HCT116 (cell line): ENCODE results near the gene ADGRG7. TPM values are rescaled to one million over a fixed set of nuclear protein-coding genes. Genes with fewer than 3 reads are reported as not detected.

Source experiments
- ATAC-seq: fragments of 200-7000 bp; cut with Tn5 transposase; 2 replicates; pipeline ENCODE4 v1.9.1; 2020; ENCODE audit warnings: mild to moderate bottlenecking, moderate library complexity
- Bru-seq: library from RNA; stranded (reverse); fragments of 400-500 nt; gene quantifications from one replicate; lab custom pipeline; 2021; lab: Mats Ljungman, UMichigan
- BruChase-seq, 2 experiments: library from RNA; stranded (reverse); fragments of 400-500 nt; gene quantifications; one replicate each; lab custom pipeline; 2021; lab: Mats Ljungman, UMichigan
- BruUV-seq: library from RNA; stranded (reverse); fragments of 400-500 nt; replicated peaks from 2 replicates; lab custom pipeline; 2021; lab: Mats Ljungman, UMichigan
- CTCF ChIA-PET: fragments of 300-600 bp; sonication (Branson Sonifier 250); formaldehyde crosslinking; loops from one replicate; lab custom pipeline; 2021; ENCODE audit warnings: antibody characterized with exemption; lab: Charles Lee
- POLR2A ChIA-PET: fragments of 300-600, 350-600 bp; sonication (Branson Sonifier 250); formaldehyde crosslinking; loops from one replicate; lab custom pipeline; 2021; ENCODE audit warnings: antibody characterized with exemption; lab: Charles Lee
- RAD21 ChIA-PET, 2 experiments: fragments of 300-600 bp; sonication (Branson Sonifier 250); formaldehyde crosslinking; loops; one replicate each; lab custom pipeline; 2023; ENCODE audit warnings: low total read pairs in 2 of 2; ENCODE audit not compliant: uncharacterized antibody in 2 of 2, unreplicated experiment in 2 of 2, low non-redundant PET in 1 of 2; lab: Charles Lee
- DNase-seq: peaks from one replicate; pipeline ENCODE4 v3.0.0-alpha.2; 2010; ENCODE audit warnings: low read depth, low spot score
- H2AFZ ChIP-seq: fragments of 200-600 bp; shearing (Covaris generic), sonication (generic); 2 replicates; pipeline ENCODE4 v1.6.1; 2017; ENCODE audit warnings: low read depth, mixed run types, mixed read lengths, antibody characterized with exemption, low read length; ENCODE audit not compliant: poor library complexity, severe bottlenecking
- H3K27ac ChIP-seq: 2 replicates; pipeline ENCODE4 v1.5.1; 2012; ENCODE audit warnings: low read depth, low read length
- H3K27me3 ChIP-seq: fragments of 200-600 bp; sonication (generic); 2 replicates; pipeline ENCODE4 v1.6.1; 2016; ENCODE audit warnings: mixed run types, low read length, mixed read lengths; ENCODE audit not compliant: insufficient read depth
- H3K36me3 ChIP-seq, 2 experiments: fragments of 200-500 bp in 1 of 2; fragments of 200-600 bp in 1 of 2; sonication (Bioruptor generic) in 1 of 2; sonication (generic) in 1 of 2; 2 replicates each; pipeline versions ENCODE4 v1.5.1 to v1.6.1; 2014 to 2016; ENCODE audit warnings: low read length in 2 of 2, inconsistent platforms in 1 of 2, mixed read lengths in 1 of 2, mixed run types in 1 of 2; ENCODE audit not compliant: insufficient read depth in 2 of 2, control insufficient read depth in 1 of 2
- H3K4me1 ChIP-seq, 2 experiments: fragments of 200-600 bp in 1 of 2; sonication (generic) in 1 of 2; 2 replicates each; pipeline versions ENCODE4 v1.5.1 to v1.6.1; 2012 to 2017; ENCODE audit warnings: low read length in 2 of 2, inconsistent platforms in 1 of 2, mild to moderate bottlenecking in 1 of 2, mixed read lengths in 1 of 2, mixed run types in 1 of 2, moderate library complexity in 1 of 2; ENCODE audit not compliant: insufficient read depth in 2 of 2, control insufficient read depth in 1 of 2
- H3K4me2 ChIP-seq: fragments of 200-600 bp; sonication (generic); 2 replicates; pipeline ENCODE4 v1.6.1; 2017; ENCODE audit warnings: mixed run types, low read length, mixed read lengths
- H3K4me3 ChIP-seq, 2 experiments: fragments of 200-600 bp in 1 of 2; sonication (generic) in 1 of 2; replicated peaks in 1 of 2; 2 replicates each; pipeline ENCODE4 v1.5.1; 2011 to 2016; ENCODE audit warnings: low read length in 2 of 2, control low read depth in 1 of 2, low read depth in 1 of 2, mild to moderate bottlenecking in 1 of 2, mixed read lengths in 1 of 2, mixed run types in 1 of 2
- H3K79me2 ChIP-seq: fragments of 200-600 bp; sonication (generic); 2 replicates; pipeline ENCODE4 v1.6.1; 2017; ENCODE audit warnings: mild to moderate bottlenecking, mixed run types, low read length, moderate library complexity, mixed read lengths; ENCODE audit not compliant: insufficient read depth
- H3K9ac ChIP-seq: fragments of 200-600 bp; sonication (generic); 2 replicates; pipeline ENCODE4 v1.6.1; 2016; ENCODE audit warnings: low read length, mixed read lengths
- H3K9me2 ChIP-seq: fragments of 200-600 bp; sonication (generic), shearing (Covaris generic); 2 replicates; pipeline ENCODE4 v1.6.1; 2017; ENCODE audit warnings: mixed run types, mild to moderate bottlenecking, moderate library complexity; ENCODE audit not compliant: insufficient read depth
- H3K9me3 ChIP-seq, 2 experiments: fragments of 200-500 bp in 1 of 2; fragments of 200-600 bp in 1 of 2; sonication (Bioruptor generic) in 1 of 2; sonication (generic) in 1 of 2; 2 replicates each; pipeline ENCODE4 v1.6.1; 2014 to 2017; ENCODE audit warnings: low read length in 2 of 2, mixed read lengths in 2 of 2, inconsistent platforms in 1 of 2, low read depth in 1 of 2, mild to moderate bottlenecking in 1 of 2, mixed run types in 1 of 2, moderate library complexity in 1 of 2; ENCODE audit not compliant: control insufficient read depth in 1 of 2, insufficient read depth in 1 of 2
- H4K20me1 ChIP-seq: fragments of 200-600 bp; sonication (generic), shearing (Covaris generic); 2 replicates; pipeline ENCODE4 v1.6.1; 2017; ENCODE audit warnings: mixed run types, mild to moderate bottlenecking, moderate library complexity; ENCODE audit not compliant: insufficient read depth
- ATF3 ChIP-seq: IDR thresholded peaks from 2 replicates; pipeline ENCODE4 v1.6.1; 2012
- CBX3 ChIP-seq: IDR thresholded peaks from 2 replicates; pipeline ENCODE4 v1.6.1; 2012; ENCODE audit warnings: low read depth
- CEBPB ChIP-seq: IDR thresholded peaks from 2 replicates; pipeline ENCODE4 v1.6.1; 2012; ENCODE audit warnings: low read depth
- EGR1 ChIP-seq: IDR thresholded peaks from 2 replicates; pipeline ENCODE4 v1.6.1; 2012; ENCODE audit warnings: low read depth
- ELF1 ChIP-seq: IDR thresholded peaks from 2 replicates; pipeline ENCODE4 v1.6.1; 2012; ENCODE audit warnings: low read depth, borderline replicate concordance
- EZH2 ChIP-seq: fragments of 200-600 bp; sonication (generic); IDR thresholded peaks from 2 replicates; pipeline ENCODE4 v1.6.1; 2017; ENCODE audit warnings: antibody characterized with exemption, mixed run types
- FOSL1 ChIP-seq: IDR thresholded peaks from 2 replicates; pipeline ENCODE4 v1.6.1; 2012; ENCODE audit warnings: low read depth
- JUND ChIP-seq: IDR thresholded peaks from 2 replicates; pipeline ENCODE4 v1.6.1; 2012
- POLR2A ChIP-seq: IDR thresholded peaks from 2 replicates; pipeline ENCODE4 v1.7.0; 2011; ENCODE audit warnings: borderline replicate concordance; ENCODE audit not compliant: insufficient read depth, insufficient read length; ENCODE audit errors: extremely low read depth
- POLR2AphosphoS5 ChIP-seq: IDR thresholded peaks from 2 replicates; pipeline ENCODE4 v1.6.1; 2011; ENCODE audit warnings: mild to moderate bottlenecking, low read depth, low read length, moderate library complexity
- RAD21 ChIP-seq: IDR thresholded peaks from 2 replicates; pipeline ENCODE4 v1.6.1; 2012; ENCODE audit warnings: low read depth, mild to moderate bottlenecking
- REST ChIP-seq: IDR thresholded peaks from 2 replicates; pipeline ENCODE4 v1.6.1; 2012; ENCODE audit warnings: low read depth
- SIN3A ChIP-seq: IDR thresholded peaks from 2 replicates; pipeline ENCODE4 v1.6.1; 2012; ENCODE audit warnings: low read depth
- SP1 ChIP-seq: IDR thresholded peaks from 2 replicates; pipeline ENCODE4 v1.6.1; 2012; ENCODE audit warnings: low read depth
- SRF ChIP-seq: IDR thresholded peaks from 2 replicates; pipeline ENCODE4 v1.6.1; 2012; ENCODE audit warnings: low read depth
- TCF7L2 ChIP-seq: IDR thresholded peaks from 2 replicates; pipeline ENCODE4 v1.7.0; 2011; ENCODE audit warnings: borderline replicate concordance, inconsistent platforms; ENCODE audit not compliant: insufficient read depth, insufficient read length; ENCODE audit errors: extremely low read depth
- YY1 ChIP-seq: IDR thresholded peaks from 2 replicates; pipeline ENCODE4 v1.6.1; 2011; ENCODE audit warnings: low read length, low read depth, moderate library complexity, mild to moderate bottlenecking; ENCODE audit not compliant: insufficient replicate concordance; ENCODE audit errors: extremely low read depth
- intact Hi-C: fragments of 100-400 bp; cut with micrococcal nuclease; formaldehyde crosslinking; loops from 2 replicates; pipeline ENCODE4 v1.10.0; 2022
- long read RNA-seq: library from polyadenylated mRNA; unstranded; transcript quantifications from one replicate; pipeline ENCODE4 v2.0.0, GENCODE V29; 2021; ENCODE audit not compliant: unreplicated experiment
- polyA plus RNA-seq: library from polyadenylated mRNA; unstranded; fragments of >200 nt; gene quantifications from 2 replicates; pipeline ENCODE4 v1.2.1, GENCODE V29; 2012; ENCODE audit warnings: missing spikeins
- total RNA-seq: library from RNA; stranded (reverse); gene quantifications from one replicate; pipeline ENCODE4 v1.2.1, GENCODE V29; 2021; ENCODE audit not compliant: unreplicated experiment
- TF ChIP-seq, protein P1 (sequence below): IDR thresholded peaks from 2 replicates; pipeline ENCODE4 v1.6.1; 2012
- TF ChIP-seq, protein P2 (sequence below), 3 experiments: fragments of 200-600 bp in 1 of 3; sonication (generic) in 1 of 3; IDR thresholded peaks in 2 of 3; conservative IDR thresholded peaks in 1 of 3; 2 replicates each; pipeline ENCODE4 v1.5.1; 2012 to 2017; ENCODE audit warnings: low read depth in 2 of 3, low read length in 2 of 3, antibody characterized with exemption in 1 of 3, borderline replicate concordance in 1 of 3, control low read depth in 1 of 3, mild to moderate bottlenecking in 1 of 3, mixed read lengths in 1 of 3, mixed run types in 1 of 3, moderate library complexity in 1 of 3; ENCODE audit not compliant: insufficient read depth in 1 of 3

ADGRG7 gene
- total RNA-seq (not detected), Bru-seq, nascent RNA (percentile 3 among the genes with signal in this experiment), BruChase-seq, experiment 1, labeled RNA remaining after a 6-hour chase (percentile 15 among the genes with signal in this experiment), BruChase-seq, experiment 2, labeled RNA remaining after a 2-hour chase (percentile 17 among the genes with signal in this experiment)
- polyA plus RNA-seq: 0.10 TPM in 1 of 2 replicates, not detected in the other
- long read RNA-seq: 0 reads

- Histone ChIP-seq H3K9me3 (no peaks in the 10 kb centered on the region), H3K36me3 (no peaks in the 10 kb centered on the region), H3K79me2 (no peaks in the 10 kb centered on the region), H3K9me2 (no peaks in the 10 kb centered on the region), H3K27ac (no peak within 1 kb of the TSS), H3K4me1 (no peaks in the 10 kb centered on the region), H3K4me3 (no peak within 1 kb of the TSS), H2AFZ (no peak within 1 kb of the TSS), H4K20me1 (no peaks in the 10 kb centered on the region), H3K27me3 (no peaks in the 10 kb centered on the region), H3K9ac (no peak within 1 kb of the TSS), H3K4me2 (no peak within 1 kb of the TSS)
- no peak for DNase-seq
- ChIA-PET RAD21 (no interaction called here), CTCF (no interaction called here), POLR2A (no interaction called here)
- TF ChIP-seq SIN3A (no peak), REST (no peak), CBX3 (no peak), EGR1 (no peak), POLR2A (no peak), POLR2AphosphoS5 (no peak), CEBPB (no peak), TCF7L2 (no peak), ATF3 (no peak), SRF (no peak), JUND (no peak), RAD21 (no peak), SP1 (no peak), EZH2 (no peak), YY1 (no peak), ELF1 (no peak), FOSL1 (no peak)
- TF ChIP-seq, protein P1, sequence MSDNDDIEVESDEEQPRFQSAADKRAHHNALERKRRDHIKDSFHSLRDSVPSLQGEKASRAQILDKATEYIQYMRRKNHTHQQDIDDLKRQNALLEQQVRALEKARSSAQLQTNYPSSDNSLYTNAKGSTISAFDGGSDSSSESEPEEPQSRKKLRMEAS: no peak
- TF ChIP-seq, protein P2, sequence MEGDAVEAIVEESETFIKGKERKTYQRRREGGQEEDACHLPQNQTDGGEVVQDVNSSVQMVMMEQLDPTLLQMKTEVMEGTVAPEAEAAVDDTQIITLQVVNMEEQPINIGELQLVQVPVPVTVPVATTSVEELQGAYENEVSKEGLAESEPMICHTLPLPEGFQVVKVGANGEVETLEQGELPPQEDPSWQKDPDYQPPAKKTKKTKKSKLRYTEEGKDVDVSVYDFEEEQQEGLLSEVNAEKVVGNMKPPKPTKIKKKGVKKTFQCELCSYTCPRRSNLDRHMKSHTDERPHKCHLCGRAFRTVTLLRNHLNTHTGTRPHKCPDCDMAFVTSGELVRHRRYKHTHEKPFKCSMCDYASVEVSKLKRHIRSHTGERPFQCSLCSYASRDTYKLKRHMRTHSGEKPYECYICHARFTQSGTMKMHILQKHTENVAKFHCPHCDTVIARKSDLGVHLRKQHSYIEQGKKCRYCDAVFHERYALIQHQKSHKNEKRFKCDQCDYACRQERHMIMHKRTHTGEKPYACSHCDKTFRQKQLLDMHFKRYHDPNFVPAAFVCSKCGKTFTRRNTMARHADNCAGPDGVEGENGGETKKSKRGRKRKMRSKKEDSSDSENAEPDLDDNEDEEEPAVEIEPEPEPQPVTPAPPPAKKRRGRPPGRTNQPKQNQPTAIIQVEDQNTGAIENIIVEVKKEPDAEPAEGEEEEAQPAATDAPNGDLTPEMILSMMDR (IDR thresholded peaks at IDR 0.05 in 2 of 3, conservative IDR thresholded peaks at IDR 0.05 in 1 of 3; ENCODE audit: borderline replicate concordance in 1 of 3, insufficient read depth in 1 of 3, low read depth in 2 of 3, low read length in 2 of 3): no peak
- no peak for ATAC-seq
- intact Hi-C loops: loop anchor here (10.0 kb wide), 2 partner anchors 585 to 765 kb away; no protein-coding TSS in a partner anchor
- BruUV-seq: no TSS peak
Observed at GRCh38 chr3:100609305-100609704, at the start of gene ADGRG7. Gene ADGRG7, plus strand, starts transcription at chr3:100609601. Its CDS starts 256 bp downstream, at chr3:100609857.
